ENCODE results near the gene FAM234A.

DNA sequence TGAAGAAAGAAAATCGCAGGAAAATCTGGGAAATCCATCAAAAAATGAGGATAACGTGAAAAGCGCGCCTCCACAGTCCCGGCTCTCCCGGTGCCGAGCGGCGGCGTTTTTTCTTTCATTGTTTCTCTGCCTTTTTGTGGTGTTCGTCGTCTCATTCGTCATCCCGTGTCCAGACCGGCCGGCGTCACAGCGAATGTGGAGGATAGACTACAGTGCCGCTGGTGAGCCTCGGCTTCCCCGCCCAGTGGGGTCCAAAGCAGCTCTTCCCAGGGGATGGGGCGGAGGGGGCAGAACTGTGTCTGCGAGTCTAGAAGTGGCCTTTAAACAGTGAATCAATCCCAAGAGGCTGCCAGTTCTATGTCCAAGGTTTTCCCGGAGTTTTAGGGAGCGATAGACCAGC is 19.8 kb downstream of the FAM234A start:
- TF ChIP-seq CTCF (IDR thresholded peaks at IDR 0.05) (no peak), POLR2A (IDR thresholded peaks at IDR 0.05) (no peak), EP300 (IDR thresholded peaks at IDR 0.05) (no peak)

All from stomach (tissue), 4 donors.